Choroid plexus epithelial cell (primary cell): ENCODE measurements around the gene OR6Q1.
"Not testable (repeated sequence)": the region's sequence is repeated elsewhere in the genome, so short reads cannot be mapped to it uniquely, and the experiment has no call there.

Experiments
- DNase-seq: peaks from one replicate; pipeline ENCODE4 v3.0.0-alpha.2; 2010; ENCODE audit warnings: low read depth
- H3K4me3 ChIP-seq: 2 replicates; pipeline ENCODE4 v1.5.1; 2011; ENCODE audit warnings: low read depth, mild to moderate bottlenecking, control low read depth, low read length, moderate library complexity
- CTCF ChIP-seq: conservative IDR thresholded peaks from 2 replicates; pipeline ENCODE4 v1.5.1; 2011; ENCODE audit warnings: low read depth, mild to moderate bottlenecking, control low read depth, inconsistent platforms, low read length, moderate library complexity

Gene OR6Q1

DNA sequence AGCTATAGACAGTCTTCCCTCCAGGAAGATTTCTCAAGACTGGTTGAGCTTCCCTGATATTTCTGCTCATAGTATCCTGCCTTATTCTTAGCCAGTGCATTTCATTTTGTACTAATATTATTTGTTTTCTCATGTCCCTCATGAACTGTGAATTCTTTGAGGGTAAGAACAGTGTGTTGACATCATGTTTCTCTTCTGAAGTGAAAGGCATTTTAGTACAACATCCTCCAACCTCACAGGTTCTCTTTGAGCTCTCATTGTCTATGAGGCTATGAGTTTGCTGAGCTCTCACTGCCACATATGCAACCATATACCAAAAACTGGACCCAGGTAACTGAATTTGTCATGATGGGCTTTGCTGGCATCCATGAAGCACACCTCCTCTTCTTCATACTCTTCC lies at the start of gene OR6Q1:
Gene OR6Q1 (plus strand): TSS at position 301 of the 400 bp plus-strand sequence. CDS start 0 bp downstream, at position 301.
- TF ChIP-seq CTCF: no peak
- no peak for DNase-seq
- H3K4me3 ChIP-seq: no peak within 1 kb of the TSS

- DNase-seq: no peak
- no peak overlapping the region for H3K4me3 ChIP-seq
- no peak for TF ChIP-seq CTCF
Observed at GRCh38 chr11:57981536-57981935, 49.2 kb upstream of the OR6Q1 start.

GRCh38 chr11:57982776-57983175 lies 48.0 kb upstream of the OR6Q1 start:
- H3K4me3 ChIP-seq: no peak overlapping the region
- TF ChIP-seq CTCF: no peak
- no peak for DNase-seq

- no peak for TF ChIP-seq CTCF
- DNase-seq: no peak
- H3K4me3 ChIP-seq: no peak overlapping the region
Observed at GRCh38 chr11:57983191-57983590, 47.6 kb upstream of the OR6Q1 start.

DNA sequence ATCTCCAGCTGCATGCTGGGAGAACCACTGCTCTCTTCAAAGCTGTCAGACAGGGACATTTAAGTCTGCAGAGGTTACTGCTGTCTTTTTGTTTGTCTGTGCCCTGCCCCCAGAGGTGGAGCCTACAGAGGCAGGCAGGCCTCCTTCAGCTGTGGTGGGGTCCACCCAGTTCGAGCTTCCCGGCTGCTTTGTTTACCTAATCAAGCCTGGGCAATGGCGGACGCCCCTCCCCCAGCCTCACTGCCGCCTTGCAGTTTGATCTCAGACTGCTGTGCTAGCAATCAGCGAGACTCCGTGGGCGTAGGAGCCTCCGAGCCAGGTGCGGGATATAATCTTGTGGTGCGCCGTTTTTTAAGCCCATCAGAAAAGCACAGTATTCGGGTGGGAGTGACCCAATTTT lies 31.2 kb upstream of the OR6Q1 start:
- not testable (repeated sequence) for H3K4me3 ChIP-seq, DNase-seq

GRCh38 chr11:58000021-58000420 lies 30.7 kb upstream of the OR6Q1 start:
- not testable (repeated sequence) for DNase-seq

GRCh38 chr11:58000699-58001098 lies 30.1 kb upstream of the OR6Q1 start:
- no peak for DNase-seq
- no peak for TF ChIP-seq CTCF
- no peak overlapping the region for H3K4me3 ChIP-seq

More at GRCh38 chr11:58000021-58000420, 30.7 kb upstream of the OR6Q1 start:
- H3K4me3 ChIP-seq: not testable (repeated sequence)

DNA sequence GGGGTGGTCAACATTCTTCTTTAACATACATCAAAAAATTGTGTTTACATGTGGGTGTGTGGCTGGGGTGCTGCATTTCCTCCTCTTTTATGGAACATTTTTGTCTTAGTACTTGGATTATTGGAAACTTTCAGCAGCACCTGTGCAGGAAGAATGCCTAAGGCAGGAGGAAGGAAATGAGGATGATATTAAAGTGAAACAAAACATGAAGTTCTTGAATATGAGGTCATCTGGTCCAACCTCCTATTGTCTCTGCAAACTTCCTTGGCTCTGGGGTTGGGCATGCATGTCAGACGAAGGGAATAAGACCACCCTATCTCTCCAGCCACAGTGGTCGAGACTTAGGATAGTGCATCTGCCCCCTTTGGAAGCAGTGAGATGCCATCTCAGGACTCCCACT lies 27.7 kb upstream of the OR6Q1 start:
- no peak overlapping the region for H3K4me3 ChIP-seq
- no peak for DNase-seq
- TF ChIP-seq CTCF: no peak
